HG03342 (cell line): ENCODE measurements around the gene KSR1.
"Not testable (repeated sequence)": the region's sequence is repeated elsewhere in the genome, so short reads cannot be mapped to it uniquely, and the experiment has no call there.

ENCODE experiments used
- ATAC-seq: cut with Tn5 transposase; IDR thresholded peaks from one replicate; pipeline ENCODE4 v1.9.1; 2021; ENCODE audit warnings: mild to moderate bottlenecking, moderate library complexity; ENCODE audit not compliant: unreplicated experiment

KSR1 gene

GRCh38 chr17:27455914-27456680, at the start of gene KSR1:
Gene KSR1 (plus strand): TSS chr17:27456448. CDS start chr17:27456644, 196 bp downstream.
- peak; percentile 89 for ATAC-seq

DNA sequence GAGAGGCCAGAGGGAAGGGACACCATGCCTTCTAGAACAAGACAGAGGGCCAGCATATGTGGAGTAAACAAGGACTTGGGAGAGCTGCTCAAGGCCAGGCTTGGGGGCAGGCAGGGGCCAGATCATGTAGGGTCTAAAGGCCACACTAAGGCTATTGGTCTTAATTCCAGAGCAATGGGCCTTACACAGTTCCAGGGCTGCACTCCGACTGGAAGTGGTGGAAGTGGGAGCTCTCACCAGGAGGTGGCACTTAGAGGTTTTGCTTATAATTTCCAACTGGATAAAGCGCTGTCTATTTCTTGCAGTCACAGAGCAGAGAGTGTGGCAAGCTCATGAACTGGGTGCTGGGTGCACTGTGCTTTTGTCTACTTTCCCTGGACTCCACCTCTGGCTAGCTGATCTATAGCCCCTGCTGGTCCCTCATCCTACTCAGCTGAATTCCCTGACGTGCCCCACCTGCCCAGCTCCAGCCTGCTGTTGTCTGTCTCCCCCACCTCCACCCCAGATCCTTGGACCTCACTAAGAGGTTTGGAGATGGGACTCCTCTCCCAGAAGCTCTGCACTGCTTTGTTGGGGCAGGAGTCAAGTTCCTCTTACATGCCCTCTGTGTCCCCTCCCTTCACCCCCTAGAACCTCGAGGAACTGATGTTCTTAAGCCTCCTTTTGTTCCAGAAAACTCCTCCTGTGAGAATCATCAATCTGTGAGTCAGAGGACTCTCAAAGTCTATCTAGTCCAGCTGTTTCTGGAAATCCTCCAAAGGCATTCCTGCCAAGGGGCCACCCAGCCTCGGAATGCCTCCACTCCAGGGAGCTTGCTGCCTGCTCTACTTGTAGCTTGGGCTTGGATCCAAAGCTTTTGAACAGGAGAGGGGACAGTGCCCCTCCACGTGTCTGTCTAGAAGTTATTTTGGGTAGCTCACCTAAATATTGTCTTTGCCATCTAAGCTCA, 48.1 kb upstream of the KSR1 start:
- ATAC-seq = no peak

DNA sequence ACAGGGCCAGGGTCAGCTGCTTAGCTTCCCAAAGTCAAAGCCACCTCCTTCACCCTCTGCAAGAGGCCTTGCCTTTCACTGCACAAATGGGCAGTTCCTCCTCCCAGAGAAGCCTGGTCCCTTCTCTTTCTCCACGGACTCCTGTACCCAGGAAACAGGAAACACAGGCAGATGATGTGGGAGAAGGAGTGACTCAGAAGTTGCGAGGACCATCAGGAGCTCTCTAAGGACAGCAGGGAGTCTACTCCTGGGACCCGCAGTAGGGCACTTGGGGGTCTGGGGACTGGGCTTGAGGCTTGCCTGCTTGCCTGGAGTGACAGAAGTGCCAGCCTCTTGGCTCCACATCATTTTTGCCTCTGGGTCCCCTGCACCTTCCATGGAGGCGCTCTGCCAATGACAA, 47.4 kb upstream of the KSR1 start:
- no peak for ATAC-seq

- ATAC-seq = not testable (repeated sequence)
Observed at GRCh38 chr17:27412158-27412557, 44.1 kb upstream of the KSR1 start.

DNA sequence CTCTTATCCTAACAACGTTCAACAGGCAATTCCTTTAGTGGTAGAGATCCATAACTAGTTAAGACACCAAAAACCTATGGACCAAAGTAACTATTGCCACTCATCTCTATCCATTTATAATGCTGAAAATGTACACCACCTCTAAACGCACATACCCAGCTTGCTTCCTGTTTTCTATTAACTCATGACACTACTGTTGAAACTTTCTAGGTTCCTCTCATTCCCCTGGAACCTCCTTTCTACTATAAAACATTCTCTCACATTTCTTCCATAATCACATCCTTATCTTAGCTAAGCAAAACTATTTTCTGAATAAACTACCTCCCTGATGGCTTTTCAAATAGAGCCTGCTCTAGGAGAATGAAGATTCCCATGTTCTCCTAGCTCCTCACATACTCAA, 42.9 kb upstream of the KSR1 start:
- ATAC-seq = no peak

DNA sequence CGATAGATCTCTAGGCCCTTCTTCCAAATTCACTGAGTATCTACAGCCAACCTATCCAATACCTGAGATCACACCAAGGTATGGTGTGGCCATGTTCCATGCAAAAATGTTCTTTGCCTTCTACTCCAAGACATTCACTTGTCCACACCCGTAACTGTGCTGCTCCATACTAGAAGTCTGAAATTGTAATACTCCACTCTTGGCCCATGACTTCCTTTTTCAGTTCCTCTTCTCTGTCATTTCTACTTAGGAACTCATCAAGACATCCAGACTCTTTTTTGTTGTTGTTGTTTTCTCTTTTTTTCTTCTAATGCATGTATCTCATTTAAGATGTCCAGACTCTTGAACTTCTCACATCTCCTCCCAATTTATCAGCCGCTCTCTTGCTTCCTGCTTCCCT, 42.5 kb upstream of the KSR1 start:
- ATAC-seq = no peak

GRCh38 chr17:27414271-27414670, 42.0 kb upstream of the KSR1 start:
- no peak for ATAC-seq

DNA sequence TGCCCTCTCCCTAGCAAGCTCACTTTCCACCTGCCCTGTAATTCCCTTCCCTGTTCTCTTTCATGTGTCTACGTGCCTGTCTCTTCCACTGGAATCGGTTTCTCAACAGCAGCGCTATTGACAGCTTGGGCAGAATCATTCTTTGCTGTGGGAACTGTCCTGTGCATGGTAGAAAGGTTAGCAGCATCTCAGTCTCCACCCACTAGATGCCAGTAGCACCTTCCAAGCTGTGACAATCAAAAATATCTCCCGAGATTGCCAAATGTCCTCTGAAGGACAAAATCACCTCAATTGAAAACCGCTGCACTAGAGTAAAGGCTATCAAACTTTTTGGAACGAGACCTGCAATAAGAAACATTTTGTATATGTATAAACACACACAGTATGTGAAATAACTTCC, 41.6 kb upstream of the KSR1 start:
- no peak for ATAC-seq

- ATAC-seq = no peak
Observed at GRCh38 chr17:27415120-27415795, 41.0 kb upstream of the KSR1 start.

- ATAC-seq = no peak
Observed at GRCh38 chr17:27417596-27418365, 38.5 kb upstream of the KSR1 start.

DNA sequence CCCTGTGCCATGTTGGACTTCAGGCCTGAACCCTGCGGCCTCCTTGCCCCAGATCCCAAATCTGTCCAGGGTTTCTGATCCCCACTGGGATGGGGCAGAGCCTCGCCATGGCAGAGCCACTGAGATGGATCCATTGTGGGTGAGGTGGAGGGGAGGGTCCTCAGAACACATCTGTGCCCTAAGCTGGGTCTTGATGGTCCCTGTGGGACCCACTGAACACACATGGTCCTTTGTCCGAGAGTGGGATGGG, 38.0 kb upstream of the KSR1 start:
- no peak for ATAC-seq

GRCh38 chr17:27419156-27419555, 37.1 kb upstream of the KSR1 start:
- no peak for ATAC-seq

GRCh38 chr17:27420211-27420950, 35.9 kb upstream of the KSR1 start:
- no peak for ATAC-seq

- ATAC-seq = no peak
Observed at GRCh38 chr17:27421111-27421510, 35.1 kb upstream of the KSR1 start.

DNA sequence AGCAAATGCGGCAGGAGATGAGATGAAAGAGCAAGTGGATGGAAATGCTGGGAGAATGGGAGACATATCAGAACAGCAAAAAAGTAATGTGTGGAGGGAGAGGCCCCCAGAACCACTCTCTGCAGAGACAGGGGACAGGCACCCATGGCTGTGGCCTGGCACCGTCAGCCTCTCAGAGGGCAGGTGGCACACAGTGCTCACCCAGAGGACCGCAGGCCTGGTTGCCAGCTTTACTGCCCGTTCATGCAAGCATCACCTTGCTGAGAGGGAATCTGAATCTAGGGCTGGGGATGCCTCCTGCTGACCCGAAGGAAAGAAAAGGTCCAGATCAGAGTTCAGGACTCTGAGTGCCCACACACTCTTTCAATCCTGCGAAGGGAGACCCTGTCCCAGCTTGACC, 34.6 kb upstream of the KSR1 start:
- not testable (repeated sequence) for ATAC-seq

DNA sequence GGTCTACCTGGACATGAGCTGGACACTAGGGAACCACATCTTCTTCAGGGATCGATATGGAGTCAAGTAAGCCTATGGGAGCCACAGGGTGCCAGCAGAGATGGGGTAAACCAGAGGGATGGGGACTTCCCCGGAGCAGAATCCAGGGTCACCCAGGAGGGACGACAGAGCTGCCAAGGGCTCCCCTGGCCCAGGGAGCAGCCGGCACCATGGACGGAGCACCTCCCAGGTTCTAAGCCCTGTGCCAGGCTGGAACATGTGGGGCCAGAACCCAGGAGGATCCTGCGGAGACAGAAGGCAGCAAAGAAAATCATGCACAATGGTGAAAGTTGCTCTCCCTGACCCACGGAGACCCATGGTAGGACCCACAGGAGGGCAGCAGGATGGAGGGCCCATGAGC, 33.6 kb upstream of the KSR1 start:
- no peak for ATAC-seq

GRCh38 chr17:27423651-27424050, 32.6 kb upstream of the KSR1 start:
- ATAC-seq = no peak

- no peak for ATAC-seq
Observed at GRCh38 chr17:27424516-27424915, 31.7 kb upstream of the KSR1 start.

GRCh38 chr17:27424941-27425340, 31.3 kb upstream of the KSR1 start:
- ATAC-seq = no peak

GRCh38 chr17:27425571-27425970, 30.7 kb upstream of the KSR1 start:
- ATAC-seq = not testable (repeated sequence)
